ENCODE measurements around the gene CD274.
"Not testable (repeated sequence)": the region's sequence is repeated elsewhere in the genome, so short reads cannot be mapped to it uniquely, and the experiment has no call there.

CD274 gene

GRCh38 chr9:5432890-5433289 lies 17.5 kb upstream of the CD274 start:
- H3K27ac Mint-ChIP-seq, result not testable (repeated sequence)
- peaks cover 15% of the 10 kb centered on the region for H3K36me3 Mint-ChIP-seq

GRCh38 chr9:5433328-5433727 lies 17.0 kb upstream of the CD274 start:
- not testable (repeated sequence) for H3K27me3 Mint-ChIP-seq; H3K4me3 Mint-ChIP-seq; H3K27ac Mint-ChIP-seq; ATAC-seq (ENCODE audit: low read depth); DNase-seq (ENCODE audit: low spot score in 2 of 2); H3K9me3 Mint-ChIP-seq
- Mint-ChIP-seq H3K36me3 (peaks cover 15% of the 10 kb centered on the region), H3K4me1 (peaks cover 15% of the 10 kb centered on the region)

More at GRCh38 chr9:5432890-5433289, 17.5 kb upstream of the CD274 start:
- ATAC-seq (ENCODE audit: low read depth); H3K4me3 Mint-ChIP-seq; H3K27me3 Mint-ChIP-seq; H3K9me3 Mint-ChIP-seq; DNase-seq (ENCODE audit: low spot score in 2 of 2): not testable (repeated sequence)
- H3K4me1 Mint-ChIP-seq, result peaks cover 16% of the 10 kb centered on the region

- not testable (repeated sequence) for H3K27me3 Mint-ChIP-seq; H3K9me3 Mint-ChIP-seq; H3K27ac Mint-ChIP-seq; ATAC-seq (ENCODE audit: low read depth); DNase-seq (ENCODE audit: low spot score in 2 of 2); H3K4me3 Mint-ChIP-seq
- Mint-ChIP-seq H3K4me1 (peaks cover 23% of the 10 kb centered on the region), H3K36me3 (peaks cover 15% of the 10 kb centered on the region)
Observed at GRCh38 chr9:5433841-5434810, 16.2 kb upstream of the CD274 start.

- Mint-ChIP-seq H3K4me3 (no peak overlapping the region), H3K9me3 (no peaks in the 10 kb centered on the region), H3K27ac (no peak overlapping the region), H3K36me3 (peaks cover 15% of the 10 kb centered on the region), H3K4me1 (peaks cover 24% of the 10 kb centered on the region), H3K27me3 (no peaks in the 10 kb centered on the region)
- DNase-seq (ENCODE audit: low spot score in 2 of 2) (no peak), ATAC-seq (ENCODE audit: low read depth) (no peak)
Observed at GRCh38 chr9:5435912-5436311, 14.4 kb upstream of the CD274 start.

GRCh38 chr9:5436441-5436840 lies 13.9 kb upstream of the CD274 start:
- ATAC-seq (ENCODE audit: low read depth) (no peak), DNase-seq (ENCODE audit: low spot score in 2 of 2) (no peak)
- Mint-ChIP-seq H3K9me3 (no peaks in the 10 kb centered on the region), H3K27ac (peak overlapping the region; percentile 99), H3K4me3 (peak overlapping the region; percentile 27), H3K27me3 (no peaks in the 10 kb centered on the region), H3K36me3 (peaks cover 15% of the 10 kb centered on the region), H3K4me1 (peaks cover 24% of the 10 kb centered on the region)

GRCh38 chr9:5437254-5438216 lies 12.8 kb upstream of the CD274 start, which contains the start of gene PLGRKT:
Gene PLGRKT, minus strand, starts transcription at chr9:5437925. Its CDS starts 5,948 bp downstream, at chr9:5431977.
- DNase-seq (ENCODE audit: low spot score in 2 of 2) (peak; percentile 82 to 90), ATAC-seq (ENCODE audit: low read depth) (peak; percentile 82)
- Mint-ChIP-seq H3K9me3 (no peaks in the 10 kb centered on the region), H3K27ac (peak within 1 kb of the TSS; percentile 99), H3K4me1 (peaks cover 27% of the 10 kb centered on the region), H3K36me3 (peaks cover 8% of the 10 kb centered on the region), H3K4me3 (peak within 1 kb of the TSS; percentile 90), H3K27me3 (no peaks in the 10 kb centered on the region)

GRCh38 chr9:5438301-5439162 lies 11.8 kb upstream of the CD274 start:
- peak; percentile 66 for ATAC-seq (ENCODE audit: low read depth)
- DNase-seq (ENCODE audit: low spot score in 2 of 2), result peak; percentile 50 to 69
- Mint-ChIP-seq H3K36me3 (peaks cover 8% of the 10 kb centered on the region), H3K4me1 (peaks cover 29% of the 10 kb centered on the region), H3K27me3 (no peaks in the 10 kb centered on the region), H3K4me3 (peak overlapping the region; percentile 90), H3K27ac (peak overlapping the region; percentile 99), H3K9me3 (no peaks in the 10 kb centered on the region)

- Mint-ChIP-seq H3K27ac (peak overlapping the region; percentile 50), H3K4me1 (peaks cover 27% of the 10 kb centered on the region), H3K36me3 (peaks cover 2% of the 10 kb centered on the region), H3K27me3 (no peaks in the 10 kb centered on the region), H3K9me3 (no peaks in the 10 kb centered on the region), H3K4me3 (no peak overlapping the region)
- no peak for ATAC-seq (ENCODE audit: low read depth)
- no peak for DNase-seq (ENCODE audit: low spot score in 2 of 2)
Observed at GRCh38 chr9:5440426-5440825, 9.9 kb upstream of the CD274 start.

- Mint-ChIP-seq H3K9me3 (no peaks in the 10 kb centered on the region), H3K4me3 (no peak overlapping the region), H3K27ac (peak overlapping the region; percentile 67), H3K4me1 (peaks cover 27% of the 10 kb centered on the region), H3K36me3 (peaks cover 1% of the 10 kb centered on the region), H3K27me3 (no peaks in the 10 kb centered on the region)
- ATAC-seq (ENCODE audit: low read depth), result no peak
- DNase-seq (ENCODE audit: low spot score in 2 of 2), result no peak
Observed at GRCh38 chr9:5441043-5441442, 9.3 kb upstream of the CD274 start.

- Mint-ChIP-seq H3K4me3 (no peak overlapping the region), H3K9me3 (no peaks in the 10 kb centered on the region), H3K36me3 (no peaks in the 10 kb centered on the region), H3K27ac (no peak overlapping the region), H3K27me3 (no peaks in the 10 kb centered on the region), H3K4me1 (peaks cover 26% of the 10 kb centered on the region)
- DNase-seq (ENCODE audit: low spot score in 2 of 2) (peak; percentile 32 to 43), ATAC-seq (ENCODE audit: low read depth) (no peak)
Observed at GRCh38 chr9:5442400-5443011, 7.8 kb upstream of the CD274 start.

- no peaks in the 10 kb centered on the region for H3K27me3 Mint-ChIP-seq
- no peak overlapping the region for H3K4me3 Mint-ChIP-seq
- no peaks in the 10 kb centered on the region for H3K36me3 Mint-ChIP-seq
- ATAC-seq (ENCODE audit: low read depth) (no peak), DNase-seq (ENCODE audit: low spot score in 2 of 2) (no peak)
- H3K4me1 Mint-ChIP-seq, result peaks cover 20% of the 10 kb centered on the region
- H3K27ac Mint-ChIP-seq, result no peak overlapping the region
- H3K9me3 Mint-ChIP-seq, result no peaks in the 10 kb centered on the region
Observed at GRCh38 chr9:5443850-5444249, 6.5 kb upstream of the CD274 start.

- not testable (repeated sequence) for DNase-seq (ENCODE audit: low spot score in 2 of 2); ATAC-seq (ENCODE audit: low read depth); H3K9me3 Mint-ChIP-seq; H3K27ac Mint-ChIP-seq; H3K36me3 Mint-ChIP-seq; H3K4me3 Mint-ChIP-seq; H3K27me3 Mint-ChIP-seq
- peaks cover 19% of the 10 kb centered on the region for H3K4me1 Mint-ChIP-seq
Observed at GRCh38 chr9:5445096-5445495, 5.2 kb upstream of the CD274 start.

- H3K36me3 Mint-ChIP-seq, result no peaks in the 10 kb centered on the region
- DNase-seq (ENCODE audit: low spot score in 2 of 2) (no peak), ATAC-seq (ENCODE audit: low read depth) (no peak)
- H3K27me3 Mint-ChIP-seq, result no peaks in the 10 kb centered on the region
- H3K4me3 Mint-ChIP-seq, result no peak overlapping the region
- no peak overlapping the region for H3K27ac Mint-ChIP-seq
- peaks cover 19% of the 10 kb centered on the region for H3K4me1 Mint-ChIP-seq
- H3K9me3 Mint-ChIP-seq, result no peaks in the 10 kb centered on the region
Observed at GRCh38 chr9:5445886-5446285, 4.5 kb upstream of the CD274 start.

All from memory B cell (primary cell).